ENCODE results near the gene NCKAP5.

Gene NCKAP5

GRCh38 chr2:133568172-133568571 lies at the start of gene NCKAP5:
NCKAP5 (minus strand) TSS chr2:133568463; CDS start chr2:133517526, 50,937 bp downstream.
- no peak for DNase-seq (ENCODE audit: low spot score)

- no peak for DNase-seq (ENCODE audit: low spot score)
These were observed 41.4 kb upstream of the NCKAP5 start for GRCh38 chr2:133609664-133610063.

GRCh38 chr2:133608291-133608690 lies 40.0 kb upstream of the NCKAP5 start:
- DNase-seq (ENCODE audit: low spot score) = no peak

GRCh38 chr2:133607679-133608078 lies 39.4 kb upstream of the NCKAP5 start:
- no peak for DNase-seq (ENCODE audit: low spot score)

GRCh38 chr2:133606616-133607015 lies 38.4 kb upstream of the NCKAP5 start:
- DNase-seq (ENCODE audit: low spot score) = no peak

- DNase-seq (ENCODE audit: low spot score) = no peak
These were observed 37.5 kb upstream of the NCKAP5 start for GRCh38 chr2:133605766-133606137.

GRCh38 chr2:133605011-133605765 lies 36.9 kb upstream of the NCKAP5 start:
- DNase-seq (ENCODE audit: low spot score) = no peak

- DNase-seq (ENCODE audit: low spot score) = no peak
These were observed 34.8 kb upstream of the NCKAP5 start for GRCh38 chr2:133603109-133603508.

GRCh38 chr2:133602538-133602937 lies 34.3 kb upstream of the NCKAP5 start:
- no peak for DNase-seq (ENCODE audit: low spot score)

- no peak for DNase-seq (ENCODE audit: low spot score)
These were observed 32.1 kb upstream of the NCKAP5 start for GRCh38 chr2:133600266-133600928.

GRCh38 chr2:133599811-133600210 lies 31.5 kb upstream of the NCKAP5 start:
- DNase-seq (ENCODE audit: low spot score) = no peak

- no peak for DNase-seq (ENCODE audit: low spot score)
These were observed 31.0 kb upstream of the NCKAP5 start for GRCh38 chr2:133599211-133599803.

- no peak for DNase-seq (ENCODE audit: low spot score)
These were observed 30.5 kb upstream of the NCKAP5 start for GRCh38 chr2:133598769-133599168.

- DNase-seq (ENCODE audit: low spot score) = no peak
These were observed 28.6 kb upstream of the NCKAP5 start for GRCh38 chr2:133596701-133597393.

GRCh38 chr2:133591164-133591563 lies 22.9 kb upstream of the NCKAP5 start:
- DNase-seq (ENCODE audit: low spot score) = no peak

GRCh38 chr2:133589456-133589855 lies 21.2 kb upstream of the NCKAP5 start:
- DNase-seq (ENCODE audit: low spot score) = no peak

- DNase-seq (ENCODE audit: low spot score) = no peak
These were observed 19.9 kb upstream of the NCKAP5 start for GRCh38 chr2:133588144-133588543.

- DNase-seq (ENCODE audit: low spot score) = no peak
These were observed 18.7 kb upstream of the NCKAP5 start for GRCh38 chr2:133586978-133587377.

GRCh38 chr2:133581010-133581760 lies 12.9 kb upstream of the NCKAP5 start:
- no peak for DNase-seq (ENCODE audit: low spot score)

- no peak for DNase-seq (ENCODE audit: low spot score)
These were observed 11.0 kb upstream of the NCKAP5 start for GRCh38 chr2:133579274-133579673.

- DNase-seq (ENCODE audit: low spot score) = no peak
These were observed 8.5 kb upstream of the NCKAP5 start for GRCh38 chr2:133576714-133577113.

GRCh38 chr2:133574620-133575019 lies 6.4 kb upstream of the NCKAP5 start:
- DNase-seq (ENCODE audit: low spot score) = no peak
